Sigmoid colon (tissue), 4 donors: ENCODE data around the gene PRODH.

Source experiments
- CTCF ChIP-seq, 4 experiments: fragments of 450-650 bp in 3 of 4; fragments of 200-600 bp in 1 of 4; IDR thresholded peaks; one replicate each; pipeline ENCODE4 v1.5.1; 2016 to 2019; ENCODE audit warnings: antibody characterized with exemption in 4 of 4, mild to moderate bottlenecking in 3 of 4, moderate library complexity in 2 of 4
- EP300 ChIP-seq, 4 donors: sonication (generic); formaldehyde crosslinking; IDR thresholded peaks; one replicate each; pipeline ENCODE4 v1.6.1; 2017; ENCODE audit warnings: antibody characterized with exemption in 4 of 4
- POLR2A ChIP-seq, 2 donors: fragments of 450-650 bp; IDR thresholded peaks; one replicate each; pipeline ENCODE4 v1.6.1; 2016; ENCODE audit warnings: antibody characterized with exemption in 2 of 2, mild to moderate bottlenecking in 2 of 2, moderate library complexity in 2 of 2
- POLR2AphosphoS5 ChIP-seq, 4 donors: sonication (generic); formaldehyde crosslinking; IDR thresholded peaks; one replicate each; pipeline ENCODE4 v1.6.1; 2017; ENCODE audit warnings: antibody characterized with exemption in 4 of 4

GRCh38 chr22:18979957-18980356, 43.9 kb upstream of the PRODH start:
- TF ChIP-seq CTCF (IDR thresholded peaks at IDR 0.05), result no peak
- no peak for TF ChIP-seq EP300 (IDR thresholded peaks at IDR 0.05)
- TF ChIP-seq POLR2A (IDR thresholded peaks at IDR 0.05), result no peak
- no peak for TF ChIP-seq POLR2AphosphoS5 (IDR thresholded peaks at IDR 0.05)
